ENCODE measurements around the gene PACSIN2. TPM values are rescaled to one million over a fixed set of nuclear protein-coding genes. Genes with fewer than 3 reads are reported as not detected.
A peak's percentile ranks its signal among the peaks of the same experiment; 100 is the strongest.

The PACSIN2 gene
- total RNA-seq, 1 experiment from 2014 or later, result 70.5 TPM

DNA sequence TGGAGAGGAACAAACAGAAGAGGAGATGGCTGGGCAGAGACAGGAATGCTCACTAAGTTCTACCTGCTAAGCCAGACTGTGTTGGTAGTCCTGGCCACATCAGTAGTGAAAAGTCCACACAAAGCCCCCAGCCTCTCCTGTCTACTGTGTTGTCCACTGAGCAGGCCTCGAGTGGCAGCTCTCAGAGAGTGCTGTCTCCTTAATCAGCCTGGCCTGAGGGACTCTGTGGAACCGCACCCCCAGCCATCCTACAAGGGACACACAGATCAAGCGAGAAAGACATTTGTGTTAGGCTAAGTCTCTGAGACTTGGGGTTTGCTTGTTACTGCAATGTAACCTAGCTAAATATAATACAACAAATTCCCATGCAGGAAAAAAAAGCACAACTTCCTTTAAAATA is 71.0 kb downstream of the PACSIN2 start:
- no peak overlapping the region for H3K4me3 Mint-ChIP-seq
- no peaks in the 10 kb centered on the region for H3K27me3 Mint-ChIP-seq (ENCODE audit: low read depth)
- no peaks in the 10 kb centered on the region for H3K36me3 Mint-ChIP-seq
- DNase-seq (ENCODE audit: low spot score) (no peak), ATAC-seq (no peak)
- POLR2A ChIA-PET, result no interaction called here
- no peaks in the 10 kb centered on the region for H3K9me3 Mint-ChIP-seq
- H3K27ac Mint-ChIP-seq, result no peak overlapping the region
- H3K4me1 Mint-ChIP-seq, result peaks cover 59% of the 10 kb centered on the region
- TF ChIP-seq, protein P1, sequence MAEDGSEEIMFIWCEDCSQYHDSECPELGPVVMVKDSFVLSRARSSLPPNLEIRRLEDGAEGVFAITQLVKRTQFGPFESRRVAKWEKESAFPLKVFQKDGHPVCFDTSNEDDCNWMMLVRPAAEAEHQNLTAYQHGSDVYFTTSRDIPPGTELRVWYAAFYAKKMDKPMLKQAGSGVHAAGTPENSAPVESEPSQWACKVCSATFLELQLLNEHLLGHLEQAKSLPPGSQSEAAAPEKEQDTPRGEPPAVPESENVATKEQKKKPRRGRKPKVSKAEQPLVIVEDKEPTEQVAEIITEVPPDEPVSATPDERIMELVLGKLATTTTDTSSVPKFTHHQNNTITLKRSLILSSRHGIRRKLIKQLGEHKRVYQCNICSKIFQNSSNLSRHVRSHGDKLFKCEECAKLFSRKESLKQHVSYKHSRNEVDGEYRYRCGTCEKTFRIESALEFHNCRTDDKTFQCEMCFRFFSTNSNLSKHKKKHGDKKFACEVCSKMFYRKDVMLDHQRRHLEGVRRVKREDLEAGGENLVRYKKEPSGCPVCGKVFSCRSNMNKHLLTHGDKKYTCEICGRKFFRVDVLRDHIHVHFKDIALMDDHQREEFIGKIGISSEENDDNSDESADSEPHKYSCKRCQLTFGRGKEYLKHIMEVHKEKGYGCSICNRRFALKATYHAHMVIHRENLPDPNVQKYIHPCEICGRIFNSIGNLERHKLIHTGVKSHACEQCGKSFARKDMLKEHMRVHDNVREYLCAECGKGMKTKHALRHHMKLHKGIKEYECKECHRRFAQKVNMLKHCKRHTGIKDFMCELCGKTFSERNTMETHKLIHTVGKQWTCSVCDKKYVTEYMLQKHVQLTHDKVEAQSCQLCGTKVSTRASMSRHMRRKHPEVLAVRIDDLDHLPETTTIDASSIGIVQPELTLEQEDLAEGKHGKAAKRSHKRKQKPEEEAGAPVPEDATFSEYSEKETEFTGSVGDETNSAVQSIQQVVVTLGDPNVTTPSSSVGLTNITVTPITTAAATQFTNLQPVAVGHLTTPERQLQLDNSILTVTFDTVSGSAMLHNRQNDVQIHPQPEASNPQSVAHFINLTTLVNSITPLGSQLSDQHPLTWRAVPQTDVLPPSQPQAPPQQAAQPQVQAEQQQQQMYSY (CRISPR knock-in tag; IDR thresholded peaks at IDR 0.05), result no peak
- no peak for TF ChIP-seq RORB (CRISPR knock-in tag; IDR thresholded peaks at IDR 0.05)
- CTCF ChIA-PET, result interaction anchor here (0.6 to 1.1 kb wide), 2 partner anchors 17 to 215 kb away, joined by 3 to 6 read pairs; no protein-coding TSS in a partner anchor

DNA sequence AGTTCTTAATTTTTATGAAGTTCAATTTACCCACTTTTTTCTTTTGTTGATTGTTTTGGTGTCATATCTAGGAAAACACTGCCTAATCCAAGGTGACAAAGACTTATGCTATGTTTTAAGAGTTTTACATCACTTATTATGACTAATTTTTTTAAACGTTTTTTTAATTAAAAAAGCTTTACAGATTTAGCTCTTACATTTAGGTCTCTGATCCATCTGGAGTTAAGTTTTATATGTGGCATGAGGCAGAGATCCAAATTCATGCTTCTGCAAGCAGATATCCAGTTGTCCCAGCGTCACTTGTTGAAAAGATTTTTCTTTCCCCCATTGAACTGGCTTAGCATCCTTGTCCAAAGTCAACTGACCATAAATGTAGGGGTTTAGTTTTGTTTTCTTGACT is 72.6 kb downstream of the PACSIN2 start:
- no peak overlapping the region for H3K27ac Mint-ChIP-seq
- no peaks in the 10 kb centered on the region for H3K36me3 Mint-ChIP-seq
- TF ChIP-seq, protein P2, sequence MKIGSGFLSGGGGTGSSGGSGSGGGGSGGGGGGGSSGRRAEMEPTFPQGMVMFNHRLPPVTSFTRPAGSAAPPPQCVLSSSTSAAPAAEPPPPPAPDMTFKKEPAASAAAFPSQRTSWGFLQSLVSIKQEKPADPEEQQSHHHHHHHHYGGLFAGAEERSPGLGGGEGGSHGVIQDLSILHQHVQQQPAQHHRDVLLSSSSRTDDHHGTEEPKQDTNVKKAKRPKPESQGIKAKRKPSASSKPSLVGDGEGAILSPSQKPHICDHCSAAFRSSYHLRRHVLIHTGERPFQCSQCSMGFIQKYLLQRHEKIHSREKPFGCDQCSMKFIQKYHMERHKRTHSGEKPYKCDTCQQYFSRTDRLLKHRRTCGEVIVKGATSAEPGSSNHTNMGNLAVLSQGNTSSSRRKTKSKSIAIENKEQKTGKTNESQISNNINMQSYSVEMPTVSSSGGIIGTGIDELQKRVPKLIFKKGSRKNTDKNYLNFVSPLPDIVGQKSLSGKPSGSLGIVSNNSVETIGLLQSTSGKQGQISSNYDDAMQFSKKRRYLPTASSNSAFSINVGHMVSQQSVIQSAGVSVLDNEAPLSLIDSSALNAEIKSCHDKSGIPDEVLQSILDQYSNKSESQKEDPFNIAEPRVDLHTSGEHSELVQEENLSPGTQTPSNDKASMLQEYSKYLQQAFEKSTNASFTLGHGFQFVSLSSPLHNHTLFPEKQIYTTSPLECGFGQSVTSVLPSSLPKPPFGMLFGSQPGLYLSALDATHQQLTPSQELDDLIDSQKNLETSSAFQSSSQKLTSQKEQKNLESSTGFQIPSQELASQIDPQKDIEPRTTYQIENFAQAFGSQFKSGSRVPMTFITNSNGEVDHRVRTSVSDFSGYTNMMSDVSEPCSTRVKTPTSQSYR (CRISPR knock-in tag; IDR thresholded peaks at IDR 0.05), result no peak
- TF ChIP-seq ZNF232 (CRISPR knock-in tag; IDR thresholded peaks at IDR 0.05), result no peak
- TF ChIP-seq ELF4 (CRISPR knock-in tag; IDR thresholded peaks at IDR 0.05; ENCODE audit: low read depth), result no peak
- TF ChIP-seq, protein P3, sequence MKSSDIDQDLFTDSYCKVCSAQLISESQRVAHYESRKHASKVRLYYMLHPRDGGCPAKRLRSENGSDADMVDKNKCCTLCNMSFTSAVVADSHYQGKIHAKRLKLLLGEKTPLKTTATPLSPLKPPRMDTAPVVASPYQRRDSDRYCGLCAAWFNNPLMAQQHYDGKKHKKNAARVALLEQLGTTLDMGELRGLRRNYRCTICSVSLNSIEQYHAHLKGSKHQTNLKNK (CRISPR knock-in tag; IDR thresholded peaks at IDR 0.05), result no peak
- TF ChIP-seq ATF1 (CRISPR knock-in tag; IDR thresholded peaks at IDR 0.05), result no peak
- no peak for TF ChIP-seq OVOL2 (CRISPR knock-in tag; IDR thresholded peaks at IDR 0.05; ENCODE audit: borderline replicate concordance)
- ChIA-PET POLR2A (no interaction called here), CTCF (no interaction called here)
- no peaks in the 10 kb centered on the region for H3K9me3 Mint-ChIP-seq
- no peaks in the 10 kb centered on the region for H3K27me3 Mint-ChIP-seq (ENCODE audit: low read depth)
- DNase-seq (ENCODE audit: low spot score), result no peak
- peaks cover 66% of the 10 kb centered on the region for H3K4me1 Mint-ChIP-seq
- no peak for ATAC-seq
- no peak overlapping the region for H3K4me3 Mint-ChIP-seq

DNA sequence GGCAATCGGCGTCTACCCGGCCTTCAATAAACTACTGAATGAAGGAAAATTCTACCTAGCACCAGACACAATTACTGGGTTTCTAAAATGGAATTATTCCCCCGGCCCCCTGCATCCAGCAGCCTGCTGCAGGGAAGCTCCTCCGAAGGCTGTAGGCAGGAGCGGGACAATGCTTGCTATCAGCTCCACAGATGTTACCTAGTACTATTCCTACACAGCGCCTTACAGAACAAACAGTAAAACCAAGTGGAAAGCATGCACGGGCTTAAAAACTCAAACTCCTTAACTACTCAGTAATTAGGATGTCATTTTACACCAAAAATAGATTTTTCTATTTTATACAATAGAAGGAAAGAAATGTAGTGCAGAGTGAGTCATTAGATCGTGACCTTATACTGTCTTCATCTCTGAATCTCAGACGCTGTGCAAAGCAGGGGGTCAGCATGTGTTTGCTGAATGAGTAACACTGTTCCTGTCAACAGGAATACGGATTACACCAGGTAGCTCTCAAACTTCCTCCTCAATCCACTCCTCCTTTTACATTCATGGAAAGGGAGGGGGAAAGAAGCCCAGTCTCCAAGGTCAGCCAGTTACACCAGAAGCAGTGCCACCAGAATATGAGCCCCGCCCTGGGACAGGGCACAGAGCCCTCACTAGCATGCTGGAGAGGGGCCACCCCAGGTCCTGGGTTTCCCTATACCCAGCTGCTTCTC is 74.9 kb downstream of the PACSIN2 start:
- Mint-ChIP-seq H3K4me1 (peaks cover 46% of the 10 kb centered on the region), H3K4me3 (no peak overlapping the region), H3K27ac (peak overlapping the region; percentile 58; the same call in 1 of the 2 replicates), H3K36me3 (no peaks in the 10 kb centered on the region), H3K27me3 (ENCODE audit: low read depth) (no peaks in the 10 kb centered on the region), H3K9me3 (no peaks in the 10 kb centered on the region)
- no peak for DNase-seq (ENCODE audit: low spot score)
- POLR2A ChIA-PET, result no interaction called here
- CTCF ChIA-PET, result interaction anchor here (0.5 to 0.6 kb wide), 2 partner anchors 19 to 190 kb away, joined by 4 read pairs; no protein-coding TSS in a partner anchor
- peak; percentile 92 for TF ChIP-seq GABPB1 (CRISPR knock-in tag; IDR thresholded peaks at IDR 0.05)
- TF ChIP-seq, protein P4, sequence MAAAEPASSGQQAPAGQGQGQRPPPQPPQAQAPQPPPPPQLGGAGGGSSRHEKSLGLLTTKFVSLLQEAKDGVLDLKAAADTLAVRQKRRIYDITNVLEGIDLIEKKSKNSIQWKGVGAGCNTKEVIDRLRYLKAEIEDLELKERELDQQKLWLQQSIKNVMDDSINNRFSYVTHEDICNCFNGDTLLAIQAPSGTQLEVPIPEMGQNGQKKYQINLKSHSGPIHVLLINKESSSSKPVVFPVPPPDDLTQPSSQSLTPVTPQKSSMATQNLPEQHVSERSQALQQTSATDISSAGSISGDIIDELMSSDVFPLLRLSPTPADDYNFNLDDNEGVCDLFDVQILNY (CRISPR knock-in tag; IDR thresholded peaks at IDR 0.05), result no peak
- ATAC-seq, result peak; percentile 69
